ENCODE data around the gene AGPAT2. TPM values are rescaled to one million over a fixed set of nuclear protein-coding genes. Genes with fewer than 3 reads are reported as not detected.

AGPAT2 gene
- total RNA-seq, 1 experiment from 2014 or later = 77.9 TPM

DNA sequence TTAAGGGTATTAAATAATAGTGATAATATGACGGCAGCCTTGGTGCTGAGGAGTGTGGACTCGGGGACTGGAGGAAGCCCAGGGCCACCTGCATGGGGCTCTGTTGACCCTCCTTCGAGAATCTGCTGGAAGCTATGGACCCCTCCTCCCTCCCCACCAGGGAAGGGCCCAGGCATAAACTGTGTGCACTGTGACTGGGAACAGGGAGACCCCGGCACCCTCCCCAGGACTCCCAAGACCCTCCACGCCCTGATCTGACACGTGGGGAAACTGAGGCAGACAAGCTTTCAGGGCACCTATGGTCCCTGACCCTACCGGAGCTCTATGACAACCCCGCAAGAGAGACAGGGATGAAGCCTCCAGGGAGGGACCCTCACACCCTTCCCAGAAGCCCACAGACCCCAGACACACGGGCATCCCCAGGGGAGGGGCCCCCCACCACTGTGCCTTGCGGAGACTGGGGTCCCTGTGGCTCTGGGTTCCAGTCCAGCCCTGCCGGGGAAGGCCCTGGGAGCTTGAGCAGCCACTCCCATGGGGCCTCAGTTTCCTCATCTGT is 31.0 kb downstream of the AGPAT2 start:
- H3K27ac ChIP-seq (ENCODE audit: low read length) = no peak overlapping the region
- no peaks in the 10 kb centered on the region for H3K36me3 ChIP-seq (ENCODE audit: control insufficient read depth, insufficient read depth, low read length)
- ATAC-seq (no peak), DNase-seq (ENCODE audit: low read depth, low spot score) (no peak)
- ChIA-PET CTCF (no interaction called here), POLR2A (no interaction called here)
- intact Hi-C loops (cut with micrococcal nuclease; ENCODE audit: unreplicated experiment) (no loop called here), in situ Hi-C loops (cut with HindIII; ENCODE audit: low pct_unique_long_range_greater_than_20kb, low sequenced_read_pairs) (no loop called here)
- H3K27me3 ChIP-seq (ENCODE audit: control insufficient read depth, insufficient read depth, low read length) = no peaks in the 10 kb centered on the region
- no peak overlapping the region for H3K4me3 ChIP-seq (ENCODE audit: low read depth in 2 of 2, low read length in 2 of 2)
- H3K9me3 ChIP-seq (ENCODE audit: control insufficient read depth, insufficient read depth, low read depth, low read length) = no peaks in the 10 kb centered on the region
- BruUV-seq (replicated peaks) = no TSS peak
- no peaks in the 10 kb centered on the region; the same call in 1 of the 2 replicates for H3K4me1 ChIP-seq (ENCODE audit: control insufficient read depth, insufficient read depth, low read length)
- TF ChIP-seq TCF7L2 (IDR thresholded peaks at IDR 0.05; ENCODE audit: low read depth, low read length) (no peak), SIN3A (IDR thresholded peaks at IDR 0.05; ENCODE audit: borderline replicate concordance, insufficient read depth, low read depth, low read length) (no peak), POLR2AphosphoS5 (IDR thresholded peaks at IDR 0.05; ENCODE audit: low read depth, low read length) (no peak)
- TF ChIP-seq, protein P1, sequence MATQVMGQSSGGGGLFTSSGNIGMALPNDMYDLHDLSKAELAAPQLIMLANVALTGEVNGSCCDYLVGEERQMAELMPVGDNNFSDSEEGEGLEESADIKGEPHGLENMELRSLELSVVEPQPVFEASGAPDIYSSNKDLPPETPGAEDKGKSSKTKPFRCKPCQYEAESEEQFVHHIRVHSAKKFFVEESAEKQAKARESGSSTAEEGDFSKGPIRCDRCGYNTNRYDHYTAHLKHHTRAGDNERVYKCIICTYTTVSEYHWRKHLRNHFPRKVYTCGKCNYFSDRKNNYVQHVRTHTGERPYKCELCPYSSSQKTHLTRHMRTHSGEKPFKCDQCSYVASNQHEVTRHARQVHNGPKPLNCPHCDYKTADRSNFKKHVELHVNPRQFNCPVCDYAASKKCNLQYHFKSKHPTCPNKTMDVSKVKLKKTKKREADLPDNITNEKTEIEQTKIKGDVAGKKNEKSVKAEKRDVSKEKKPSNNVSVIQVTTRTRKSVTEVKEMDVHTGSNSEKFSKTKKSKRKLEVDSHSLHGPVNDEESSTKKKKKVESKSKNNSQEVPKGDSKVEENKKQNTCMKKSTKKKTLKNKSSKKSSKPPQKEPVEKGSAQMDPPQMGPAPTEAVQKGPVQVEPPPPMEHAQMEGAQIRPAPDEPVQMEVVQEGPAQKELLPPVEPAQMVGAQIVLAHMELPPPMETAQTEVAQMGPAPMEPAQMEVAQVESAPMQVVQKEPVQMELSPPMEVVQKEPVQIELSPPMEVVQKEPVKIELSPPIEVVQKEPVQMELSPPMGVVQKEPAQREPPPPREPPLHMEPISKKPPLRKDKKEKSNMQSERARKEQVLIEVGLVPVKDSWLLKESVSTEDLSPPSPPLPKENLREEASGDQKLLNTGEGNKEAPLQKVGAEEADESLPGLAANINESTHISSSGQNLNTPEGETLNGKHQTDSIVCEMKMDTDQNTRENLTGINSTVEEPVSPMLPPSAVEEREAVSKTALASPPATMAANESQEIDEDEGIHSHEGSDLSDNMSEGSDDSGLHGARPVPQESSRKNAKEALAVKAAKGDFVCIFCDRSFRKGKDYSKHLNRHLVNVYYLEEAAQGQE (IDR thresholded peaks at IDR 0.05; ENCODE audit: insufficient read depth in 1 of 2, low read depth in 2 of 2, low read length in 1 of 2) = no peak
- TF ChIP-seq, protein P2, sequence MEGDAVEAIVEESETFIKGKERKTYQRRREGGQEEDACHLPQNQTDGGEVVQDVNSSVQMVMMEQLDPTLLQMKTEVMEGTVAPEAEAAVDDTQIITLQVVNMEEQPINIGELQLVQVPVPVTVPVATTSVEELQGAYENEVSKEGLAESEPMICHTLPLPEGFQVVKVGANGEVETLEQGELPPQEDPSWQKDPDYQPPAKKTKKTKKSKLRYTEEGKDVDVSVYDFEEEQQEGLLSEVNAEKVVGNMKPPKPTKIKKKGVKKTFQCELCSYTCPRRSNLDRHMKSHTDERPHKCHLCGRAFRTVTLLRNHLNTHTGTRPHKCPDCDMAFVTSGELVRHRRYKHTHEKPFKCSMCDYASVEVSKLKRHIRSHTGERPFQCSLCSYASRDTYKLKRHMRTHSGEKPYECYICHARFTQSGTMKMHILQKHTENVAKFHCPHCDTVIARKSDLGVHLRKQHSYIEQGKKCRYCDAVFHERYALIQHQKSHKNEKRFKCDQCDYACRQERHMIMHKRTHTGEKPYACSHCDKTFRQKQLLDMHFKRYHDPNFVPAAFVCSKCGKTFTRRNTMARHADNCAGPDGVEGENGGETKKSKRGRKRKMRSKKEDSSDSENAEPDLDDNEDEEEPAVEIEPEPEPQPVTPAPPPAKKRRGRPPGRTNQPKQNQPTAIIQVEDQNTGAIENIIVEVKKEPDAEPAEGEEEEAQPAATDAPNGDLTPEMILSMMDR (IDR thresholded peaks at IDR 0.05) = no peak

GRCh38 chr9:136655536-136656182 is 31.6 kb downstream of the AGPAT2 start:
- TF ChIP-seq POLR2AphosphoS5 (IDR thresholded peaks at IDR 0.05; ENCODE audit: low read depth, low read length) (no peak), SIN3A (IDR thresholded peaks at IDR 0.05; ENCODE audit: borderline replicate concordance, insufficient read depth, low read depth, low read length) (no peak), TCF7L2 (IDR thresholded peaks at IDR 0.05; ENCODE audit: low read depth, low read length) (no peak)
- TF ChIP-seq, protein P1 (IDR thresholded peaks at IDR 0.05; ENCODE audit: insufficient read depth in 1 of 2, low read depth in 2 of 2, low read length in 1 of 2) = no peak
- TF ChIP-seq, protein P2 (IDR thresholded peaks at IDR 0.05) = no peak
- POLR2A ChIA-PET = interaction anchor here (0.5 kb wide), 1 partner anchor 178 kb away, joined by 3 read pairs; no protein-coding TSS in a partner anchor

More at GRCh38 chr9:136655536-136656182, 31.6 kb downstream of the AGPAT2 start:
- Histone ChIP-seq H3K27ac (ENCODE audit: low read length) (no peak overlapping the region), H3K9me3 (ENCODE audit: control insufficient read depth, insufficient read depth, low read depth, low read length) (no peaks in the 10 kb centered on the region), H3K4me1 (ENCODE audit: control insufficient read depth, insufficient read depth, low read length) (no peaks in the 10 kb centered on the region; the same call in 1 of the 2 replicates), H3K27me3 (ENCODE audit: control insufficient read depth, insufficient read depth, low read length) (no peaks in the 10 kb centered on the region), H3K4me3 (ENCODE audit: low read depth in 2 of 2, low read length in 2 of 2) (no peak overlapping the region), H3K36me3 (ENCODE audit: control insufficient read depth, insufficient read depth, low read length) (no peaks in the 10 kb centered on the region)
- in situ Hi-C loops (cut with HindIII; ENCODE audit: low pct_unique_long_range_greater_than_20kb, low sequenced_read_pairs) = no loop called here
- no peak for ATAC-seq
- no peak for DNase-seq (ENCODE audit: low read depth, low spot score)
- no TSS peak for BruUV-seq (replicated peaks)
- CTCF ChIA-PET = no interaction called here
- intact Hi-C loops (cut with micrococcal nuclease; ENCODE audit: unreplicated experiment) = no loop called here
